K562 (cell line): ENCODE results near the gene LANCL3. TPM values are rescaled to one million over a fixed set of nuclear protein-coding genes. Genes with fewer than 3 reads are reported as not detected.
A peak's percentile ranks its signal among the peaks of the same experiment; 100 is the strongest.

Experiments
- ATAC-seq: fragments of 200-7000 bp; cut with Tn5 transposase; 3 replicates; pipeline ENCODE4 v1.9.1; 2020; ENCODE audit warnings: moderate library complexity
- BruUV-seq: library from RNA; stranded (reverse); fragments of 400-500 nt; replicated peaks from 2 replicates; lab custom pipeline; 2021; lab: Mats Ljungman, UMichigan
- CTCF ChIA-PET: fragments of 300-600 bp; formaldehyde crosslinking; extraction: SDS; loops from one replicate; lab custom pipeline; 2021; ENCODE audit warnings: low intra/inter-chr PET ratio; lab: Yijun Ruan, JAX
- POLR2A ChIA-PET: fragments of 300-600, 350-650 bp; sonication (Branson Sonifier 250); formaldehyde crosslinking; extraction: SDS; loops from one replicate; lab custom pipeline; 2021; ENCODE audit warnings: antibody characterized with exemption, inconsistent platforms; lab: Yijun Ruan, JAX
- DNase-seq, 4 experiments: peaks; one replicate each; pipeline versions ENCODE4 v3.0.0 to v3.0.0-alpha.2; 2011 to 2018; ENCODE audit warnings: low spot score in 3 of 4, mixed read lengths in 3 of 4; ENCODE audit errors: extremely low read depth in 1 of 4
- FAIRE-seq: peaks from 2 replicates; lab custom pipeline; 2011; peaks lifted over from hg19 to GRCh38; lab: Jason Lieb, UNC
- H2AFZ ChIP-seq: 2 replicates; pipeline ENCODE4 v1.6.0; 2011; ENCODE audit warnings: low read depth, low read length, control low read depth, inconsistent platforms
- H3K27ac ChIP-seq: fragments of 200-600 bp; 3 replicates; pipeline ENCODE4 v1.8.0; 2011; ENCODE audit warnings: low read depth, mild to moderate bottlenecking, control low read depth, inconsistent platforms, low read length, moderate library complexity, mixed read lengths; ENCODE audit errors: extremely low read depth
- H3K27me3 ChIP-seq, 2 experiments: fragments of 300-600 bp in 1 of 2; 2 replicates in 1 of 2; 3 replicates in 1 of 2; pipeline versions ENCODE4 v1.6.0 to v1.8.0; 2011; ENCODE audit warnings: inconsistent platforms in 2 of 2, low read length in 2 of 2, mild to moderate bottlenecking in 1 of 2, mixed read lengths in 1 of 2, moderate library complexity in 1 of 2; ENCODE audit not compliant: control insufficient read depth in 2 of 2, insufficient read depth in 2 of 2
- H3K36me3 ChIP-seq: fragments of 300-600 bp; 3 replicates; pipeline ENCODE4 v1.8.0; 2011; ENCODE audit warnings: mild to moderate bottlenecking, low read length, inconsistent platforms; ENCODE audit not compliant: control insufficient read depth, insufficient read depth
- H3K4me1 ChIP-seq, 2 experiments: fragments of 200-600 bp in 1 of 2; replicated peaks in 1 of 2; 2 replicates in 1 of 2; 3 replicates in 1 of 2; pipeline versions ENCODE4 v1.5.1 to v1.8.0; 2011; ENCODE audit warnings: inconsistent platforms in 2 of 2, low read length in 2 of 2, mild to moderate bottlenecking in 1 of 2, mixed read lengths in 1 of 2, moderate library complexity in 1 of 2; ENCODE audit not compliant: control insufficient read depth in 2 of 2, insufficient read depth in 2 of 2
- H3K4me2 ChIP-seq: 2 replicates; pipeline ENCODE4 v1.6.1; 2011; ENCODE audit warnings: low read length, control low read depth, inconsistent platforms, mixed read lengths; ENCODE audit not compliant: insufficient read depth
- H3K4me3 ChIP-seq: fragments of 200-600 bp; sonication (generic), shearing (Covaris generic); 2 replicates; pipeline ENCODE4 v1.5.1; 2016; ENCODE audit warnings: control low read depth, inconsistent platforms
- H3K79me2 ChIP-seq: fragments of 200-600 bp; 3 replicates; pipeline ENCODE4 v1.8.0; 2011; ENCODE audit warnings: low read length, inconsistent platforms; ENCODE audit not compliant: control insufficient read depth, insufficient read depth
- H3K9ac ChIP-seq, 2 experiments: 2 replicates each; pipeline versions ENCODE4 v1.6.0 to v1.6.1; 2011; ENCODE audit warnings: low read depth in 2 of 2, low read length in 2 of 2, control low read depth in 1 of 2, inconsistent platforms in 1 of 2, mild to moderate bottlenecking in 1 of 2, mixed read lengths in 1 of 2; ENCODE audit not compliant: insufficient read depth in 1 of 2
- H3K9me1 ChIP-seq: one replicate; pipeline ENCODE4 v1.6.0; 2011; ENCODE audit warnings: inconsistent platforms, mild to moderate bottlenecking, low read length, moderate library complexity; ENCODE audit not compliant: control insufficient read depth, insufficient read depth
- H3K9me3 ChIP-seq: replicated peaks from 2 replicates; pipeline ENCODE4 v1.5.1; 2011; ENCODE audit warnings: low read depth, low read length, inconsistent platforms; ENCODE audit not compliant: control insufficient read depth, insufficient read depth
- H4K20me1 ChIP-seq: replicated peaks from 2 replicates; pipeline ENCODE4 v1.6.1; 2011; ENCODE audit warnings: low read length, inconsistent platforms, mixed read lengths; ENCODE audit not compliant: control insufficient read depth, insufficient read depth
- ATF3 ChIP-seq, 2 experiments: fragments of 450-650 bp in 1 of 2; sonication (generic) in 1 of 2; formaldehyde crosslinking in 1 of 2; IDR thresholded peaks in 1 of 2; conservative IDR thresholded peaks in 1 of 2; 2 replicates each; pipeline versions ENCODE4 v1.6.1 to v1.8.1; 2016 to 2023; ENCODE audit warnings: mild to moderate bottlenecking in 2 of 2, moderate library complexity in 2 of 2, inconsistent platforms in 1 of 2, missing genetic modification reagents in 1 of 2
- BRCA1 ChIP-seq, 2 experiments: fragments of 450-650 bp in 1 of 2; sonication (generic) in 1 of 2; formaldehyde crosslinking in 1 of 2; IDR thresholded peaks; 2 replicates each; pipeline versions ENCODE4 v1.5.0 to v1.6.1; 2017 to 2020; ENCODE audit warnings: mild to moderate bottlenecking in 1 of 2, missing genetic modification reagents in 1 of 2
- CEBPG ChIP-seq, 3 experiments: fragments of 200-800 bp in 1 of 3; sonication (Bioruptor generic) in 1 of 3; sonication (generic) in 1 of 3; formaldehyde crosslinking in 1 of 3; IDR thresholded peaks in 2 of 3; conservative IDR thresholded peaks in 1 of 3; 2 replicates each; pipeline versions ENCODE4 v1.6.1 to v1.8.0; 2016 to 2022; ENCODE audit warnings: missing compliant biosample characterization in 2 of 3, missing genetic modification characterization in 2 of 3, mild to moderate bottlenecking in 1 of 3, missing genetic modification reagents in 1 of 3
- CHCHD3 ChIP-seq: fragments of 250-450 bp; sonication (Bioruptor Pico); IDR thresholded peaks from 2 replicates; pipeline ENCODE4 v2.1.2; 2022; ENCODE audit warnings: mild to moderate bottlenecking
- CTCF ChIP-seq, 3 experiments: IDR thresholded peaks in 2 of 3; conservative IDR thresholded peaks in 1 of 3; 2 replicates each; pipeline ENCODE4 v1.5.1; 2011 to 2012; ENCODE audit warnings: low read length in 3 of 3, mild to moderate bottlenecking in 3 of 3, control low read depth in 2 of 3, improper control_type of control experiment in 1 of 3, inconsistent platforms in 1 of 3, low read depth in 1 of 3, mixed read lengths in 1 of 3, moderate library complexity in 1 of 3; ENCODE audit not compliant: insufficient read depth in 2 of 3
- HNRNPUL1 ChIP-seq: fragments of 200-400 bp; formaldehyde crosslinking; IDR thresholded peaks from 2 replicates; pipeline ENCODE4 v1.6.1; 2017; ENCODE audit warnings: low read length
- MEF2A ChIP-seq: IDR thresholded peaks from 2 replicates; pipeline ENCODE4 v1.6.1; 2011; ENCODE audit warnings: low read depth, mild to moderate bottlenecking, low read length, moderate library complexity; ENCODE audit not compliant: control insufficient read depth
- in situ Hi-C: fragments of 300-500 bp; cut with MboI; formaldehyde crosslinking; loops from 4 replicates; pipeline ENCODE4 v1.15.0; 2018; ENCODE audit warnings: inconsistent platforms, mixed read lengths
- intact Hi-C: fragments of 100-400 bp; cut with micrococcal nuclease; formaldehyde crosslinking; loops from 2 replicates; pipeline ENCODE4 v1.14.2; 2022
- polyA plus RNA-seq, 8 experiments: library from polyadenylated mRNA; depleted of rRNA in 4 of 8; stranded (reverse) in 5 of 8; unstranded in 3 of 8; fragments of >200 nt; fragmentation: Nextera tagmentation in 2 of 8; fragmentation: Illumina TruSeq in 1 of 8; extraction: Ambion mirVana in 2 of 8; extraction: Trizol in 1 of 8; gene quantifications; 2 replicates each; pipeline versions ENCODE4 v1.2.1 to v1.2.3, GENCODE V29; 2011 to 2014; ENCODE audit warnings: inconsistent platforms in 1 of 8, missing spikeins in 1 of 8
- total RNA-seq, 7 experiments: library from RNA; depleted of rRNA in 6 of 7; stranded (reverse); fragments of >200 nt in 6 of 7; fragmentation: Illumina TruSeq in 2 of 7; extraction: Trizol in 2 of 7; gene quantifications; 2 replicates each; pipeline versions ENCODE4 v1.2.1 to v1.2.3, GENCODE V29; 2011 to 2021; ENCODE audit warnings: low replicate concordance in 1 of 7

The LANCL3 gene
- total and polyA plus RNA-seq, 9 of the 15 experiments (the other 6 are each of a cell fraction or from before 2014, with no cell fraction given): 0.41 to 1.5 (median 0.58) TPM

GRCh38 chrX:37644381-37645305 lies 73.2 kb downstream of the LANCL3 start (continued):
- no peak for TF ChIP-seq CEBPG (CRISPR knock-in tag; IDR thresholded peaks at IDR 0.05)
- TF ChIP-seq CEBPG (tag; conservative IDR thresholded peaks at IDR 0.05 in 1 of 2, IDR thresholded peaks at IDR 0.05 in 1 of 2): 0 out of 4 replicates have a peak, but pooled peaks of 1 of the 2 experiments have one; percentile 38
- TF ChIP-seq ATF3 (IDR thresholded peaks at IDR 0.05): peak; percentile 40
- TF ChIP-seq ATF3 (CRISPR knock-in tag; conservative IDR thresholded peaks at IDR 0.05): no peak
- no peak for TF ChIP-seq CHCHD3 (CRISPR knock-in tag)
- no peak for TF ChIP-seq BRCA1 (IDR thresholded peaks at IDR 0.05)
- TF ChIP-seq BRCA1 (CRISPR knock-in tag; IDR thresholded peaks at IDR 0.05): no peak
- TF ChIP-seq MEF2A: no peak

GRCh38 chrX:37646254-37646653 lies 74.8 kb downstream of the LANCL3 start:
- DNase-seq: no peak
- H3K9ac ChIP-seq: no peak overlapping the region
- H3K4me1 ChIP-seq: peaks cover 0 to 8% of the 10 kb centered on the region in 2 experiments; a peak in 3 of 5 replicates
- CTCF ChIA-PET: no interaction called here
- no peaks in the 10 kb centered on the region for H3K9me1 ChIP-seq
- no peaks in the 10 kb centered on the region for H4K20me1 ChIP-seq
- H3K36me3 ChIP-seq: no peaks in the 10 kb centered on the region
- no TSS peak for BruUV-seq
- H3K27ac ChIP-seq: no peak overlapping the region
- intact Hi-C loops: no loop called here
- no peaks in the 10 kb centered on the region for H3K9me3 ChIP-seq
- H3K79me2 ChIP-seq: no peaks in the 10 kb centered on the region
- 0 out of 2 replicates have a peak overlapping the region, but pooled peaks have one; percentile 32 for H2AFZ ChIP-seq
- ATAC-seq: peak; percentile 69
- H3K27me3 ChIP-seq: no peaks in the 10 kb centered on the region
- H3K4me3 ChIP-seq: no peak overlapping the region
- in situ Hi-C loops: no loop called here
- POLR2A ChIA-PET: no interaction called here
- no peak overlapping the region for H3K4me2 ChIP-seq
- no peak for FAIRE-seq
- no peak for TF ChIP-seq HNRNPUL1
- TF ChIP-seq CTCF (IDR thresholded peaks at IDR 0.05 in 2 of 3, conservative IDR thresholded peaks at IDR 0.05 in 1 of 3; ENCODE audit: insufficient read depth in 2 of 3, low read depth in 1 of 3, low read length in 3 of 3): peak in 1 of 3 experiments; percentile 19; a peak in 2 of 6 replicates
